Measurements from ENCODE around the gene PRDM15.

The PRDM15 gene

GRCh38 chr21:41850085-41850484 is 29.1 kb downstream of the PRDM15 start:
- Histone ChIP-seq H3K27ac (no peak overlapping the region), H3K36me3 (peaks cover 0 to 58% (median 22%) of the 10 kb centered on the region in 3 donors), H3K4me3 (no peak overlapping the region), H3K9me3 (no peaks in the 10 kb centered on the region), H3K4me1 (no peaks in the 10 kb centered on the region), H3K27me3 (no peaks in the 10 kb centered on the region)
- TF ChIP-seq, protein P1, sequence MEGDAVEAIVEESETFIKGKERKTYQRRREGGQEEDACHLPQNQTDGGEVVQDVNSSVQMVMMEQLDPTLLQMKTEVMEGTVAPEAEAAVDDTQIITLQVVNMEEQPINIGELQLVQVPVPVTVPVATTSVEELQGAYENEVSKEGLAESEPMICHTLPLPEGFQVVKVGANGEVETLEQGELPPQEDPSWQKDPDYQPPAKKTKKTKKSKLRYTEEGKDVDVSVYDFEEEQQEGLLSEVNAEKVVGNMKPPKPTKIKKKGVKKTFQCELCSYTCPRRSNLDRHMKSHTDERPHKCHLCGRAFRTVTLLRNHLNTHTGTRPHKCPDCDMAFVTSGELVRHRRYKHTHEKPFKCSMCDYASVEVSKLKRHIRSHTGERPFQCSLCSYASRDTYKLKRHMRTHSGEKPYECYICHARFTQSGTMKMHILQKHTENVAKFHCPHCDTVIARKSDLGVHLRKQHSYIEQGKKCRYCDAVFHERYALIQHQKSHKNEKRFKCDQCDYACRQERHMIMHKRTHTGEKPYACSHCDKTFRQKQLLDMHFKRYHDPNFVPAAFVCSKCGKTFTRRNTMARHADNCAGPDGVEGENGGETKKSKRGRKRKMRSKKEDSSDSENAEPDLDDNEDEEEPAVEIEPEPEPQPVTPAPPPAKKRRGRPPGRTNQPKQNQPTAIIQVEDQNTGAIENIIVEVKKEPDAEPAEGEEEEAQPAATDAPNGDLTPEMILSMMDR (IDR thresholded peaks at IDR 0.05) = no peak
- intact Hi-C loops (cut with DNase I; ENCODE audit: low total_unique reads) = no loop called here
- DNase-seq = no peak

- Histone ChIP-seq H3K4me1 (no peaks in the 10 kb centered on the region), H3K27me3 (no peaks in the 10 kb centered on the region), H3K36me3 (peaks cover 0 to 48% (median 14%) of the 10 kb centered on the region in 3 donors), H3K4me3 (no peak overlapping the region), H3K9me3 (no peaks in the 10 kb centered on the region), H3K27ac (no peak overlapping the region)
- DNase-seq = no peak
- TF ChIP-seq, protein P1 (IDR thresholded peaks at IDR 0.05) = no peak
- intact Hi-C loops (cut with DNase I; ENCODE audit: low total_unique reads) = no loop called here
These were observed 30.1 kb downstream of the PRDM15 start for GRCh38 chr21:41848958-41849580.

GRCh38 chr21:41848533-41848932 is 30.6 kb downstream of the PRDM15 start:
- Histone ChIP-seq H3K4me3 (no peak overlapping the region), H3K27me3 (no peaks in the 10 kb centered on the region), H3K9me3 (no peaks in the 10 kb centered on the region), H3K4me1 (no peaks in the 10 kb centered on the region), H3K27ac (no peak overlapping the region), H3K36me3 (peaks cover 0 to 43% (median 9%) of the 10 kb centered on the region in 3 donors)
- intact Hi-C loops (cut with DNase I; ENCODE audit: low total_unique reads) = no loop called here
- TF ChIP-seq, protein P1 (IDR thresholded peaks at IDR 0.05) = no peak
- no peak for DNase-seq

DNA sequence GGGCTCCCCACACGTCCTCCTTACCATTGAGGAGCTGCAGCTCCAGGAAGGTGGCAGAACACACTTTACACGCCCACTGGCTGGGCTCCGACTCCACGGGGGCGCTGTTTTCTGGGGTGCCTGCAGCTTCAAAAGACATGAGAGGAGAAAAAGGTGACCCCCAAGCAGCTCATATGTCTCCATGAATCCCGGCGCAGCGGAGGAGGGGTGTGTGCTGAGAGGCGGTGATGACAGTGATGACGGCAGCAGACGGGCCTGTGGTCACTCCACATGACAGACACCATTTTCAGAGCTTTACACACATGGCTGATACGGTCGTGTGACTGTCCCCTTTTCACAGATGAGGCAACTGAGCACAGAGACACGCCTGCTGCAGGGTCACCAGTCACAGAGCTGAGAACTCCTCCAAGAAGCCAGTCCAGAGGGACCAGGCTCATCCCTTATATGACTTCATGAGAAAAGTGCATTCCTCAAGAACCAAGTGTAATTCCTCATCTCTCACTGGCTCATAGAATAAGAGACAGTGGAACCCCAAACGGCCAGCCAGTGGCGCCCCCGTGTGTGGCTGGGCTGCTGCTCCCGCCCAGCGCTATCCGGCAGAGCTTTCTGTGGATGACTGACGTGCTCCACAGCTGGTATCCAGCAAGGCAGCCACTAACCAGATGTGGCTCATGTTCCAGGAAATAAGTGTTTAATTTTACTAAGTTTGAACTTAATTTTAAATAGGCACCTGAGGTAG is 31.9 kb downstream of the PRDM15 start:
- Histone ChIP-seq H3K36me3 (peaks cover 0 to 31% (median 5%) of the 10 kb centered on the region in 3 donors), H3K27me3 (no peaks in the 10 kb centered on the region), H3K9me3 (no peaks in the 10 kb centered on the region), H3K27ac (no peak overlapping the region), H3K4me1 (no peaks in the 10 kb centered on the region), H3K4me3 (no peak overlapping the region)
- intact Hi-C loops (cut with DNase I; ENCODE audit: low total_unique reads) = no loop called here
- no peak for DNase-seq
- TF ChIP-seq, protein P1 (IDR thresholded peaks at IDR 0.05) = no peak

DNA sequence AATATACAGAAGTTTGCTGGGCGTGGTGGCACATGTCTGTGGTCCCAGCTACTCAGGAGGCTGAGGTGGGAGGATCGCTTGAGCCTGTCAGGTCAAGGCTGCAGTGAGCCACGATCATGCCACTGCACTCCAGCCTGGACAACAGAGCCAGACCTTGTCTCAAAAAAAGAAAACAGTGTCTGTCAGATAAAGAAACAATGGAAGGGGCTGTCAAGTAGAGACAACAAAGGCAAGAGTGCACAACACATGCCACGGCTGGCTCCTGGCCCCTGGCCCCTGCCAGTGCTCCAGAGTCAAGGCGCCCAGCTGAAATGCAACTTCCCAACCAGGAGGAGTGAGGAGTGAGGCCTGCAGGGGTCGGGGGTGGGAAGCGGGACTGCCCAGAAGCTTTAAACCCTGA is 32.6 kb downstream of the PRDM15 start:
- H3K9me3 ChIP-seq = no peaks in the 10 kb centered on the region
- intact Hi-C loops (cut with DNase I; ENCODE audit: low total_unique reads) = no loop called here
- no peaks in the 10 kb centered on the region for H3K27me3 ChIP-seq
- H3K36me3 ChIP-seq = peaks cover 0 to 25% (median 5%) of the 10 kb centered on the region in 3 donors
- H3K27ac ChIP-seq = no peak overlapping the region
- no peak for DNase-seq
- TF ChIP-seq, protein P1 (IDR thresholded peaks at IDR 0.05) = no peak
- no peak overlapping the region for H3K4me3 ChIP-seq
- no peaks in the 10 kb centered on the region for H3K4me1 ChIP-seq

All from tibial artery (tissue), 4 donors.